ENCODE results near the gene SAMD11.
"Not testable (repeated sequence)": the region's sequence is repeated elsewhere in the genome, so short reads cannot be mapped to it uniquely, and the experiment has no call there.

SAMD11 gene

DNA sequence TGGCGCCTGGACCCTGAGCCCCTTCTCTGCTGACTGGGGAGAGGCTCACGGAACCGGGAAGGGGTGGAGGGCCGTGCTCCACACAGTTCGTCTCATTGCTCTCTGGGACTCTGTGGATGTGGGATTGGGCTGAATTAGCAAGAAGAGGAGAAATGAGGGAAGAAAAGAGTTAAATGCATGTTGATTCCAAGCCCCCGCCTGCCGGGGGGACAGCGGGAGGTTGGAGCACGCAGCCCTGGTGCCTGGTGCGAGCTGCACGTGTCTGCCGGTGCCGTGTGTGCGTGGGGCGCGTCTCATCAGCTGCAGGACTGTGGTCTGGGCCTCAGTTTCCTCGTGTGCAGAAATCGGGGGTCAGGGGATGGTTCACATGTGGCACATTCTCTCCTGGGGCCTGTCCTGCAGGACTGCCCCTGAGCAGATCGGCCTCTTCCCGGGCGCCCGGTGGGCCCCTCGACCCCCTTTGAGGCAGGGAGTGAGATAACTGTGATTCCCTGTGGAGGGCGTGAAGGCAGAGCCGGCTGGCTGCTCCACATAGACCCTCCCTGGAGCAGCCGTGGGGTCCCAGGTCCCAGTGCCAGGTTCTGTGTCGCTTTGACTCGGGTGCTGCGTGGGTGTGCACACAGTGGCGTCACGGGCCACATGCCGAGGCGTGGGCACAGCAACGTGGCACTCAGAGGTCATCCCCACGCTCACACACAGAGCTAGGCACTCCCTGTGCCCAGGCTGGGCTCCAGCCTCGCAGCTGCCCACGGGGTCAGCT lies 11.4 kb downstream of the SAMD11 start:
- no peak for DNase-seq

GRCh38 chr1:935751-936231 lies 12.1 kb downstream of the SAMD11 start:
- no peak for DNase-seq

DNA sequence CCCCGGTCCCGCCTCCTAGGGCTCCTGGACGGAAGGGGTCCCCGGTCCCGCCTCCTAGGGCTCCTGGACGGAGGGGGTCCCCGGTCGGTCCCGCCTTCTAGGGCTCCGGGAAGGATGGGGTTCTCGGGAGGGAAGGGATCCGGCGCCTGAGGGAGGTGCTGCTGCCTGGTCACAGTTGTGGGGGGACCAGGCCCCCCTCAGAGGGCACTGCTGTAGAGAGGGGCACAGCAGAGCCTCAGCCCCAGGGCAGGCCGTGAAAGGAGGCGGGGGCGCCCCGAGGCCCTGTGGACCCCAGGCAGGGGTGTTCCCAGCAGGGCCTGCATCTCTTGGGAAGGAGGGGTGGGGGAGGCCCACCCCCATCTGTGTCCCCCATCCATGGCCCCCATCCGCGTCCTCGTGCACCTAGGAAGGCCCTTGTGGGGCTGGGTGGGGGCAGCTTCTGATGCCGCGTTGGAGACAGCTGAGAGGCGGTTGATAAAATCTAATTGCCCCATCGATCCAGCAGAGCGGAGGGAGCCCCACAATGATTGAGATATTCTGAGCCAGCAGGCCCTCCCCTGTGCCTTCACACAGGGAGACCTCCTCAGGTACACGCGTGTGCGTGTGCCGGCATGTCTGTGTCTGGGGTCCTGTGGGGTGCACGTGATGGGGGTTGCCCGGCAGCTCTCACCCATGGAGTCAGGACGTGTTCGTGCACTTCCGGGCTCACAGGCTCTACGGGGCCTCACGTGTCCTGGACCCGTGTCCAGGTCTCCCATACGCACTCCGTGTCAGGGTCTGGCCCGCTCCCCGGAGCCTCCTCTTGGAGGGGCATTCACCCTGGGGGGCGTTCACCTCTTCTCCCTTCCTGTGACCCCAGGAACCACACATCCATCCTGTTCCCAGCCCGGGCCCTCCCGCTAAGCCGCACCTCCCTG lies 12.9 kb downstream of the SAMD11 start:
- DNase-seq = no peak

DNA sequence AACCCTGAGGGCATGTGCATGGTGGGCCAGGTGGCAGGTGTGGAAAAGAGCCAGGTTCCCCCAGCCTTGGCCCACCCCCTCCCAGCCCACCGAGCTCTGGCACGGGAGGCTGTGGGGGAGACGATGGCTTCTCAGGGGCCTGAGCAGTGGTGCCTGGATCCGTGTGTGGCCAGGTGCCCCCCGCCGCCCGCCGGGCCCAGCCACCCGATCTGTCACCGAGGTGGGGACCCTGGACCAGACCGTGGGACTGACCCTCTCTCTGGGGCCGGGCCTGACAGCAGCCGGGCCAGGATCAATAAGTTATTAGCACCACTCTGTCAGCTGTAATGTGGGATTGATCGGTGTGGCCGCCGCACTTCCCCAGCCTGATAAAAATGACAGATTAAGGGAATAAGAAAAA lies 13.8 kb downstream of the SAMD11 start:
- no peak for DNase-seq

DNA sequence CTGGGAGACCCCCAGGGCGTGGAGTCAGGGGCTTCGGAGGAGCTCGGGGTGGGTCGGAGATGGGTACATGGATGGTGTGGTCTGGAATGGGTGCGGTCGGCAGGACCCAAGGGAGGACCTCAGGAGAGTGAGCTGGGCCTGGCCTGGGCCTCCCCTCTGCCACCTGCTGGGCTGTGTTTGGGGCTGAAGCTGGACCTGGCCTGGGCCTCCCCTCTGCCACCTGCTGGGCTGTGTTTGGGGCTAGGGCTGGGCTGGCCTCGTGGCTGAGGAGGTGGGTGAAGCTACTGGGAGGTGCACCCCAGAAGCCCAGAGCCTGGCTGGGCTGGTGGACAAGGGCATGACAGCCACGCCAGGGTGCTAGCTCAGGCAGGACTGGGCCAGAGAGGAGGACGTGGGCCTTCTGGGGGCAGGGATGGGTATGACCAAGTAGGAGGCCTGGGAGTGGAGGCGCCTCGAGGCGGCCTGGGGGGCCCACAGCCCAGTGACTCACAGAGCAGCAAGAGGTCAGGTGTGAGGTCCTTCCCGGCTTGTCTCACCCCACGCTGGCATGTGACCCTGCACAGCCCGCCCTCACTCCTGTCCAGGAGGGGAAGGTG lies 14.5 kb downstream of the SAMD11 start:
- DNase-seq = no peak

GRCh38 chr1:938711-939489 lies 15.2 kb downstream of the SAMD11 start:
- DNase-seq = no peak

GRCh38 chr1:939511-940106 lies 15.9 kb downstream of the SAMD11 start:
- DNase-seq = no peak

DNA sequence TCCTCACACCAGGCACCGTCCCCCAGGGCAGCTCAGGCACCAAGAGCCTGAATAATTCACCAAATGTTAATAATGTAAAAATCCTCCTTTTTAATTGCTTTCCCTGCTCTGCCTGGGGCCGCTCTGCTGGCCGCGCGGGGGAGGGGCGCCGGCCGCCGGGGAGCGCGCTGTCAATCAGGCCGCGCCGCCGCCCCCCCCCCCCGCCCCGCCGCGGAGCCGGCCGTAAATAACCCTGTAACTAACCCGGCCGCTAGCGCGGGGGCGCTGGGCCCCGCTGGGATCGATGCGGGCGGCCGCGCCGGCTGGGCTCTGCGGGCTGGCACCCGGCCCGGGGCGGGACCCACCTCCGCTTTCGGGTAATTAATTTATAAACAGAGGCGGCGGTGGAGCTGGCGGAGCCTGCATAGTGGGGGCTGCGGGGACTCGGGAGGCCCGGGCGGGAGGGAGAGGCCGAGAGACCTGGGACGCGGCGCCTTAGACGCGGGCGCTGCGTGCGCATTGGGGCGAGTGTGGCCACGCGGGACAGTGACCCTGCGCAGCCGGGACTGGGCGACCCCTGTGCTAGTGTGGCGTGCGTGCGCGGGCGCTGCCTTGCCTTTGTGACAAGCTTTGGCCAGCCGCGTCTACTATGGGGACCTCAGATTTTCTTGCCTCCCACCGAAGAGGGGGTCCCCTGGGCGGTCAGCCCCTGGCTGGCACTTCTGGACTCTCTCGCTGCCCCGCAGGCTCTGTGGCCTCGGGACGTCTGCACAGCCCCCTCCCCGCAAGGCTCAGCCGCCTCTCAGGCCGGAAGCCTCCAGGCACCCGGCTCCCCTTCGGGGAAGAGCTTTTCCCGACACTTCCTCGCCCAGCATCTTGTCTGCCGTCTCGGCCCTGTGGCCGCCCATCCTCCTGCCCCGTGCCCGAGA lies 16.6 kb downstream of the SAMD11 start:
- DNase-seq = no peak

GRCh38 chr1:941015-941587 lies 17.4 kb downstream of the SAMD11 start:
- DNase-seq = no peak

DNA sequence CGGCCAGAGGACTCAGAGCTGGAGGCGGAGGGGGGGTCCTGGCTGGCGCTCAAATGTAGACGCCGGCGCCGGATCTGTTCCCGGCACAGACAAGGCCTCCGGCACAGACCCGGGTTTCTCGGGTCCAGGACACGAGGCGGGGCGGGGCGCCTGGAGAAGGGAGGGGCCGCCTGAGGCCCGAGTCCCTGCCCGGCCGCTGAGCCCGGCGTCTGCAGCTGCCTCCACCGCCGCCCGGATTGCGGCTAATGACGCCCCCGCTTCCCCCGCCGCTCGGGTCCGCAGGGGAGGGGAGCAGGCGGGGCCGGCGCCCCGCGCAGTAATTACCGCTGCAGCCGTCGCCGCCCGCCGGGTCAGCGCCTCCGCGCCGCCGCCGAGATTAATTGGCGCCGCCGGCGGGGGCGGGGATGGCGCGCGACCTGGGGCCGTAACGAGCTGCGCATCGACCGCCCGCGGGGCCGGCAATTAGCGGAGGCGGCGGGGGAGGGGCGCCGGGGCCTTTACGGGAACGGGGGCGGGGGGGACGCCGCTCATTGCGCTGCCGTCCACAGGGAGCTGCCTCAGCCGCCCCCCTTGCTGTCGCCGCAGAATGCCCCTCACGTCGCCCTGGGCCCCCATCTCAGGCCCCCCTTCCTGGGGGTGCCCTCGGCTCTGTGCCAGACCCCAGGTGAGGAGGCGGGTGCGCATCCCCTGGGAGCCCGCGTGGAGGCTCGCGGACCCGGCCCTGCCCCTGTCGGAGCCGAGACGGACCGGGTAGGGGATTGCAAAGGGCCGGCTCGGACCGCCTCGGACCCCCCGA lies 18.1 kb downstream of the SAMD11 start:
- no peak for DNase-seq

GRCh38 chr1:942411-942821 lies 18.7 kb downstream of the SAMD11 start:
- DNase-seq = no peak

GRCh38 chr1:942864-943533 lies 19.3 kb downstream of the SAMD11 start:
- no peak for DNase-seq

GRCh38 chr1:943545-944340 lies 20.0 kb downstream of the SAMD11 start:
- no peak for DNase-seq

DNA sequence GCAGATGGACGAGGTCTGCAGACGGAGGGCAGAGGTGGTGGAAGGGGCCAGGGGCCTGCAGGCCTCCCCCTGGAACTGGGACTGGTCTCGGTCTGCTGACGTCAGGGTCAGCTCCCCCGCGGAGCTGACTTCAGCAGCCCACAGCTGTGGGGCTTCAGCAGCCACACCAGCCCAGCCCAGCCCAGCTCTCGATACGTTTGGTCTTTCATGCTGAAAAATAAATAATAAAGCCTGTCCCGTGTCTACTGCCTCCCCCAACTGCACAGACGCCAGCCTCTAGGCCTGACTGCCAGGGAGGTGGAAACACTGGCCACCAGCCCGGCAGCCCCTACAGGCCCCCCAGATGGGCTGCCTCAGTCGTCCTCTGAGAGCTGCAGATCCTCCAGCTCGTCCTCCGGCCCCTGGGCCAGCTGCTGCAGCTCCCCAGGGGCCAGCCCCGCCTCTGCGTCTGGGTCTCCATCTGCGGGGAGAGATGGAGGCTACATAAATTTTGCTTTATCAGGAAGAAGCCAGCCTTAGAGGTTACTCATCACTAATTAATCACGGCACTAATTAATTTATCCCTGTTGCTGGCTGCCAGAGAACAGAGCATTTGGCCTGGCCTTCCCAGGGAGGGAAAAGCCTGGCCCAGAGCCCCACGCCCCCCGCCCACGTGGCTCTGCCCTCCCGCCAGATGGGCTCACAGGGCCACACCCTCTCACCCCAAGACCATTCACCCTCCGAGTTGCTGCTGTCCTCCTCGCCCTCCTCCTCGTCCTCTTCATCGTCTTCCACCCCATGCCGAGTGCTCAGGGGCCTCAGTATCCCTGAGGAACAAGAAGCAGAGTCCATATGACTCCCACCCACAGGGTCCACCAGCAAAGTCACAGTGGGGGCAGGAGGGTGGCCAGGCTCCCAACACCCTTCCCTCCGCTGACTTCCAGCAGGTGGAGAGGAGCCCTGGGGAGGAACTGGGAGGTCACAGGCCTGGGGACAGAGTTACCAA lies 20.9 kb downstream of the SAMD11 start:
- no peak for DNase-seq

GRCh38 chr1:945688-946556 lies 22.2 kb downstream of the SAMD11 start:
- DNase-seq = no peak

DNA sequence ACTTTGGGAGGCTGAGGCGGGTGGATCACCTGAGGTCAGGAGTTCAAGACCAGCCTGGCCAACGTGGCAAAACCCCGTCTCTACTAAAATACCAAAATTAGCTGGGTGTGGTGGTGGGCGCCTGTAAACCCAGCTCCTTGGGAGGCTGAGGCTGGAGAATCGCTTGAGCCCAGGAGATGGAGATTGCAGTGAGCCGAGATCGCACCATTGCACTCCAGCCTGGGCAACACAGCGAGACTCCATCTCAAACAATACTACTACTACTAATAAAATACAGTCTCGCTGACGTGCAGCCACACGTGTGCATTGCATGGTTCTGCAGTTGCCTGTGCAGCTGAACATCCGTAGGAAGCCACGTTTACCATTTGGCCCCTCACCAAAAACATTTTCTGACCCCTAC lies 23.1 kb downstream of the SAMD11 start:
- DNase-seq = not testable (repeated sequence)

Data from CD4-positive, alpha-beta T cell treated with Interleukin-4 for 4 hours (primary cell).